NB4 (cell line): Measurements from ENCODE around the gene RPS28.

ENCODE experiments used
- DNase-seq: peaks from one replicate; pipeline ENCODE4 v3.0.0; 2010; ENCODE audit warnings: low read depth
- H3K4me3 ChIP-seq: one replicate; pipeline ENCODE4 v1.5.1; 2011; ENCODE audit warnings: mild to moderate bottlenecking, low read depth, low read length, moderate library complexity
- CTCF ChIP-seq: IDR thresholded peaks from one replicate; pipeline ENCODE4 v1.5.1; 2012; ENCODE audit warnings: low read depth, low read length
- MAX ChIP-seq: IDR thresholded peaks from 2 replicates; pipeline ENCODE4 v1.6.1; 2011; ENCODE audit warnings: low read depth, low read length
- MYC ChIP-seq: IDR thresholded peaks from 2 replicates; pipeline ENCODE4 v1.6.1; 2011; ENCODE audit warnings: low read depth, low read length
- POLR2A ChIP-seq: IDR thresholded peaks from 2 replicates; pipeline ENCODE4 v1.6.1; 2011; ENCODE audit warnings: mild to moderate bottlenecking; ENCODE audit not compliant: insufficient read length; ENCODE audit errors: extremely low read depth

The RPS28 gene

GRCh38 chr19:8355631-8356402 lies 34.5 kb downstream of the RPS28 start:
- TF ChIP-seq MYC (peak; percentile 50; the same call in 1 of the 2 replicates), MAX (0 out of 2 replicates have a peak, but pooled peaks have one; percentile 18), POLR2A (no peak), CTCF (no peak)
- peak; percentile 83 for DNase-seq
- H3K4me3 ChIP-seq: no peak overlapping the region

GRCh38 chr19:8357007-8357521 lies 35.8 kb downstream of the RPS28 start:
- no peak for TF ChIP-seq CTCF
- TF ChIP-seq POLR2A: no peak
- TF ChIP-seq MAX: no peak
- TF ChIP-seq MYC: no peak
- no peak for DNase-seq
- H3K4me3 ChIP-seq: no peak overlapping the region

- DNase-seq: no peak
- no peak for TF ChIP-seq POLR2A
- TF ChIP-seq MAX: no peak
- no peak for TF ChIP-seq CTCF
- TF ChIP-seq MYC: no peak
- H3K4me3 ChIP-seq: no peak overlapping the region
Observed at GRCh38 chr19:8358948-8359347, 37.7 kb downstream of the RPS28 start.

GRCh38 chr19:8360196-8360595 lies 38.9 kb downstream of the RPS28 start:
- no peak overlapping the region for H3K4me3 ChIP-seq
- no peak for TF ChIP-seq MYC
- no peak for TF ChIP-seq POLR2A
- no peak for TF ChIP-seq MAX
- no peak for TF ChIP-seq CTCF
- no peak for DNase-seq

GRCh38 chr19:8361921-8362793 lies 40.9 kb downstream of the RPS28 start:
- TF ChIP-seq POLR2A (no peak), MYC (no peak), MAX (no peak), CTCF (no peak)
- peak; percentile 44 for DNase-seq
- H3K4me3 ChIP-seq: no peak overlapping the region
